ENCODE data around the gene SDK1.
A peak's percentile ranks its signal among the peaks of the same experiment; 100 is the strongest.

Gene SDK1

DNA sequence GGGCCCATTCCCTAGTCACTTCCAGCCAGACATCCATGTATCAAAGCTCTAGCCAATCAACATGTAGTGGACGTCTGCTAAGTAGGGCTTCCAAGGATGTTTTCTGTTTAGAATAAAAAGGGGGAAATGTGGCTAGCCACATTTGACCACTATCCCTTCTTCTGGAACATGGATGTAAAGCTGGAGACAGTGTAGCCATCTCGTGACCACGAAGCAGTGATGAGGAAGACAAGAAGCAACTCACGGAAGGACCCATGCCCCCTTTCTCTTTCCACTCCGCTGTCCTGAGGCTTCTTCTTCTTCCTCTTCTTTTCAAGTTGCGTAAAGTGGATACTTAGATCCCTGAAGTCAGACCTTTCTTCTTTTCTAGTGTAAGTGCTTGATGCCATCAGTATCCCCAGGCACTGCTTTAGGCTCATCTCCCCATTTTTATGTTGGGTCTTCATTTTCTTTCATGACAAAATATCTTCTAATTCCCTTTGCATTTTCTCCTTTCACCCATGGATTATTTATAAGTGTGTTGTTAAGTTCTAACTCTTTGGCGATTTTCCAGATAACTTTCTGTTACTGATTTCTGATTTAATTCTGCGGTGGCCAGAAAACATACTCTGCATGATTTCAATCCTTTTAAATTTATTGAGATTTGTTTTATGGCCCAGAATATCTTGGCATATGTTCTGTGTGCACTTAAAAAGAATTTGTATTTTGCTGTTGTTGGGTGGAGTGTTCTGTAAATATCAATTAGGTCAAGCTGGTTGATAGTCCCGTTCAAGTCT is 594.5 kb downstream of the SDK1 start:
- no peak for DNase-seq

DNA sequence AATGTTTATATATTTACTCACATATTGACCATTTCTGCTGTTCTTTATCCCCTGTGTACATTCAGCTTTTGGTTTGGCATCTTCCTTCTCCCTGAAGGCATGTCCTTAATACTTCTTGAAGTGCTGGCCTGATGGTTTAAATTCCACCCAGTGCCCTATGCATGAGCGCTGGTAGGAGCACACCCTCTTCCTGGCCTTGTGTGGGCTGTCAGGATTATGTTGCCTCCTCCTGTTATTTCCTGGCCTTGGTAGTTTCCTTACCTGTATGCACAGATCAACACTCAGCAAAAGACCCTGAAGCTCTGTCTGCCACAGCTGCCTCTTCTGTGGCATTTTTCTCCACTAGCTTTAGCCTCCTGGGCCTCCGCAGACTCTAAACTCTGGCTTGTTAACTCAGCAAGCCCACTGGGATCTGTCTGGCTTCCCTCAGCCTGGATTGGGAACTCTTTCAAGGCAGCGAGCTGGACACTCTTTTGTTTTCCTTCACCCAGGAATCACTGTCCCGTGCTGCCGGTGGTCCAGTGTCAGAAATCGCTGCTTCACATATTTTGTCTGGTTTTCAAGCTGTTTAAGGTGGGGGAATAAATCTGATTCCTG is 595.2 kb downstream of the SDK1 start:
- DNase-seq, result no peak

DNA sequence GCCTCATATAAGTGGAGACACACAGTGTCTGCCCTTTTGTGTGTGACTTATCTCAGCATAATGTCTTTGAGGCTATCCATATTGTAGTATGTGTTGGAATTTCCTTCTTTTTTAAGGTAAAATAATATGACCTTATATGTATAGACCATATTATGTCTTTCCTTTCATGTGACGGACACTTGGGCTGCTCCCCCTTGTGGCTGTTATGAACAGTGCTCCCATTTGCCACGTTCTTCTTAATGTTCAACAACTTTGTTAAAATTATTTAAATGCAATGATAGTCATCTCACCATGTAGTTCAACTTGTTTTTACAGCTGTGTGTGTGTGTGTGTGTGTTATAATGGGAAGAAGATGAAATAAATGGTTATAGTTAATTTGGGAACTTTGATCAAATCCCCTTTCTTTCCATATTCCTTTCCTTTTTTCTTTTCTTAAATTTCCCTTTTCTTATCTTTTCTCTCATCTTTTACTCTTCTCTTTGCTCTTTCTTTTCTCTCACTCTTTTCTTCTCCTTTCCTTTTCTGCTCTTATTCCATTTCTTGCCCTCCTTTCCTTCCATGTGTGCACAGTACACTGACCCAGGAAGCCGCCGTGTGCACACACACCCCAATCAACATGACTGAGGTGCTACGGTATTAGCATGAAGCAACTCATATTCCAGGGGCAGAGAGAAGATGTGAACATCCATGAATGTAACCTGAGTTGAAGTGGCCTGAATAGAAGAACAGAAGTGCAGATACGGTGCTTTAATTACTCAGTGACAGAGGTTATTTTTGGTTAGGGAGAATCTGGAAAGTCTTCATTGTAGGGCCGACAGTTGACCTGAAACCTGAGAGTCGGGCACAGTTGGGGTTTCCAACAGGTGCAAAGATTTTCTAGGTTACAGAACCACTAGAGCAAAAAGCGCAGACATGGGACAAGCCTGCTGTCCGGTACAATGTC is 596.6 kb downstream of the SDK1 start:
- DNase-seq, result no peak

DNA sequence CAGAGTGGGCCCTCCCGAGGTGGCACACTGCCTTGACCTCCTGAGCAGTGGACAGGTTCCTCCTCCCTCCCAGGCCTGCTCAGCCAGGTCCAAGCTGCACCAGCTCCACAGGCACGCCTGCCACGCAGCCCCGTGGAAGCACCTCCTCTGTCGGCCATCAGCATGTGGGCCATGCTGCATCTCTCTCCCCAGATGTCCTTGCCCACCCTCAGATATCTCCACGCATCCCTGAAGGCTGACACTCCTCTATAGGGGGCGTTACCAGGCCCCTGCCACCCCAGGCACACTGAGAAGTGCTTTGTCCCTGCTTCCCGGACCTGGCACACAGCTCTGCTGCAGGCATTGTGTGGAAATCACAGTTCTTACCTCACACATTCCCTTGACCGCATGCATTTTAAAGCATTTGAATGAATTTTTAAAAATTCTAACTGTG is 598.5 kb downstream of the SDK1 start:
- DNase-seq, result no peak

GRCh38 chr7:3908153-3908552 is 607.1 kb downstream of the SDK1 start:
- peak; percentile 32 for DNase-seq

DNA sequence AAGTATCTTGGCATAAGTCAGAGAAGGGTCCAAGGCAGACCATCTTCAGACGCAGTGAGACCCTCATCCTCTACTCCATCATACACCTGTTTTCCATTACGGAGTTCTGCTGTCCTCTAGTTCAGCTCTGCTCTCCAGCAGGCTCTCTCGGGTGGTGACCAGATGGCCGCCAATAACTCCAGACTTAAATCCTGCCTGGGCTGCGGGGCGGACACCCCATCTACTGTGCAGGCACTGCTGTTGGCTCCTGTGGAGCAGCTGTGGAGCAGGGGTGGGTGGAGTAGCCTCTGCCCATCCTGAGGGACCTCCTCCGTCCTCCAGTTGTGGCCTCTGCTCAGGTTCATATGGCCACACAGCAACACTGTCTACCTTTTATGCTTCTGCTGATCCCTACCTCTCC is 608.1 kb downstream of the SDK1 start:
- no peak for DNase-seq

DNA sequence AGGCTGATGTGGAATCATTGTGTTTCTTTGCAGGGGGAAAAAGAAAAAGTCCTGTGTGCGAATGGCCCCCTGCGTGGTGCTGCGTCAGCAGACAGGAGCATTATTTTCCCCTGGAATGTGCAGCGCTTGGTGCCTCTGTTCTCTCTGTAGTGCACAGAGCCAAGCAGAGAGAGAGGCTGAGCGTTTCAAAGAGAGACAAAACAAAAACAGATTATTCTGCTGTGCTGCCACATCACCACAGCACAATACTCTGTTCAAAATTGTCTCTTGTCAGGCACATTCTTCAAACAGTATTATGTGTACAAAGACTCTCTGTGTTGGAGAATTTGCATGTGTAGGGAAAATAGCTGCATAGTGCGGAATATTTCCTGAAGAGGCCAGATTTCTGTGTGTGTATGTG is 609.0 kb downstream of the SDK1 start:
- DNase-seq, result no peak

- DNase-seq, result no peak
Measured at GRCh38 chr7:3911685-3912084, 610.6 kb downstream of the SDK1 start.

GRCh38 chr7:3912291-3912690 is 611.2 kb downstream of the SDK1 start:
- no peak for DNase-seq

GRCh38 chr7:3914051-3914775 is 613.2 kb downstream of the SDK1 start:
- no peak for DNase-seq

- DNase-seq, result no peak
Measured at GRCh38 chr7:3915337-3915878, 614.4 kb downstream of the SDK1 start.

DNA sequence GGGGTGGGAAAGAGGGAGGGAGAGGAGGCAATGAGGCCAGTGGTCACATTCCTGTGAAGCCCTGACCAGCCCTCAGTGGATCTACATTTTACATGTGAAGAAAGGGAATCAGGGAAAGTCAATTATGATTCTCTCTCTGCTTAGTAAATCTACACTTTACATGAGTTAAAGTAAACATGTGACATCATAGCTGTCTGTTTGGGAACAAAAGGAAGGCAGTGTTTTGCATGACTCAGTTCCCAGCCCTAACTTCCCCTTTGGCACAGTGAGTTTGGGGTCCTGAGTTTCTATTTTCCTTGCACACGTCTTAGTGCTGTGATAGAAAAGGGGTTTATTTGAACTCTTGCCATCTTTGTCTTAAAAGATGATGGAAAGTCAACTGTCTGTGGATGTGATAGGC is 615.1 kb downstream of the SDK1 start:
- DNase-seq, result no peak

GRCh38 chr7:3917436-3917835 is 616.4 kb downstream of the SDK1 start:
- DNase-seq, result no peak

- no peak for DNase-seq
Measured at GRCh38 chr7:3918576-3918975, 617.5 kb downstream of the SDK1 start.

GRCh38 chr7:3922175-3922635 is 621.2 kb downstream of the SDK1 start:
- DNase-seq, result peak; percentile 93

GRCh38 chr7:3923307-3923918 is 622.4 kb downstream of the SDK1 start:
- DNase-seq, result no peak

DNA sequence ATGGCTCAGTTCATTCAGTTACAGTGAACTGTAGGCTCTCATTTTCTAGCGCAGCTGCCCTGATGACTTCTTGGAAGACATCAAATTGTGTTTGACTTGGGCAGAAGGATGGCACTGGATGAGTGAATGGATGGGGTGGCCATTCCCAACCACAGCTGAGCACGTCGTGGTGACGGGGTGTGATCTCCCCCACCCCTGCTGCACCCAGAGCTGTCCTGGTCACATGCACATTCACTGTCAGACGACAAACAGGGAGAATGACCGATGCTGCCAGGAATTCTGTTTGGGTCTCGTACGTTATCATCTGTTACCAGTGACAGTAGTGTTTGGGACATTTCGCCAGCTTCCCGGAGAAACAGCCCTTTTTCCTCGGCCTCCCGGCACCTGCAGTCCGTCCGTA is 623.2 kb downstream of the SDK1 start:
- DNase-seq, result no peak

- no peak for DNase-seq
Measured at GRCh38 chr7:3927446-3928110, 626.5 kb downstream of the SDK1 start.

DNA sequence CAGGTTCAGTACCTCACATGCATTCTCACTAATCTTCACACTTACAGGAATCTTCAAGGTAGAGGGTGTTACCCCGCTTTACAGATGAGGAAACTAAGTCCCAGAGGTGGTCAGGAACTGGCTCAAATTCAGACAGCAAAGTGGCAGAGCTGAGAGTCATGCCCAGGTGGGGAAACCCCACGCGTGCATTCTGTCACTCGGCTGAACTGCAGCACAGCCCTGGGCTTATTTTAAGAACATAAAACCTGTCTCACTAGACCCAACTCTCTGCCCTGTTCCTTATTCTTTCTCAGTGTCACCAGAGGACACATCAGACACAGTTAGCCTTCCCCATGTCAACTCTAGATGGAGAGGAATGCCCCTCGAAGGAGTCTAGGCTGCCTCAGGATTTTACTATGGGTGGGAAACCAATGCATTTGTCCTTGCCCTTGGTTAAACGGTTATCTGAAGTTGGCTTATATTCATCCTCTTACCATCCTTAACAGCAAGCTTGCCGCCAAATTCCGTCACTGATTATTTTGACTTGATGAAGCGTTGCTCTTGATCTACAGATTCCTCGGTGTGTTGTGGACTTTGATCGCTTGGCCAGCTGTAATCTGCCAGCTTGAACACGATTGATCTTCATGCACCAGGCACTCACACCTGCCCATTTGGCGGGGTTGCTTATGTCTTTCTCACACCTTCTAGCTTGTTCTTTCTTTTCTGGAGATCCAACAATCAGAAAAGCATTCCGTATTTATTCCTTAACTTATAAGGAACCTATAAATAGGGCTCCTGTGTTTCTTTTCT is 627.9 kb downstream of the SDK1 start:
- no peak for DNase-seq

GRCh38 chr7:3931843-3932242 is 630.8 kb downstream of the SDK1 start:
- no peak for DNase-seq

- DNase-seq, result no peak
Measured at GRCh38 chr7:3937146-3937545, 636.1 kb downstream of the SDK1 start.

All from islet precursor cell (in vitro differentiated cells).